GM23338 (cell line): ENCODE measurements around the gene SMCO3. TPM values are rescaled to one million over a fixed set of nuclear protein-coding genes. Genes with fewer than 3 reads are reported as not detected.

Experiments
- ATAC-seq: fragments of 200-7000 bp; cut with Tn5 transposase; 3 replicates; pipeline ENCODE4 v1.9.1; 2020
- DNase-seq: peaks from one replicate; pipeline ENCODE4 v3.0.0-alpha.2; 2015; ENCODE audit warnings: low spot score
- H2AFZ ChIP-seq: fragments of 200-600 bp; sonication (generic); 2 replicates; pipeline ENCODE4 v1.8.0; 2016; ENCODE audit warnings: antibody characterized with exemption, mild to moderate bottlenecking, moderate library complexity
- H3F3A ChIP-seq: fragments of 200-600 bp; sonication (generic); replicated peaks from 2 replicates; pipeline ENCODE4 v1.8.0; 2017; ENCODE audit warnings: antibody characterized with exemption, mixed run types, low read depth
- H3K27ac ChIP-seq: fragments of 200-600 bp; sonication (generic); 2 replicates; pipeline ENCODE4 v1.6.1; 2016; ENCODE audit warnings: low read depth
- H3K27me3 ChIP-seq: fragments of 200-600 bp; sonication (generic); 2 replicates; pipeline ENCODE4 v1.8.0; 2016; ENCODE audit warnings: mild to moderate bottlenecking, mixed run types, moderate library complexity; ENCODE audit not compliant: insufficient read depth
- H3K36me3 ChIP-seq: fragments of 200-600 bp; sonication (generic); 2 replicates; pipeline ENCODE4 v1.8.0; 2016; ENCODE audit warnings: mild to moderate bottlenecking; ENCODE audit not compliant: insufficient read depth
- H3K4me1 ChIP-seq: fragments of 200-600 bp; sonication (generic); 2 replicates; pipeline ENCODE4 v1.8.0; 2016; ENCODE audit warnings: mild to moderate bottlenecking, moderate library complexity; ENCODE audit not compliant: insufficient read depth
- H3K4me2 ChIP-seq: fragments of 200-600 bp; sonication (generic); 2 replicates; pipeline ENCODE4 v1.7.1; 2017; ENCODE audit warnings: mixed run types
- H3K4me3 ChIP-seq: fragments of 200-600 bp; sonication (generic); 2 replicates; pipeline ENCODE4 v1.6.1; 2016; ENCODE audit warnings: mixed run types
- H3K79me2 ChIP-seq: fragments of 200-600 bp; sonication (generic); replicated peaks from 2 replicates; pipeline ENCODE4 v1.8.0; 2017; ENCODE audit warnings: mild to moderate bottlenecking; ENCODE audit not compliant: insufficient read depth
- H3K9me2 ChIP-seq: fragments of 200-600 bp; sonication (generic); 2 replicates; pipeline ENCODE4 v1.8.0; 2017; ENCODE audit not compliant: insufficient read depth
- H4K20me1 ChIP-seq: fragments of 200-600 bp; sonication (generic); replicated peaks from 2 replicates; pipeline ENCODE4 v1.8.0; 2017; ENCODE audit warnings: mild to moderate bottlenecking; ENCODE audit not compliant: insufficient read depth
- H3K27ac Mint-ChIP-seq: 2 replicates; pipeline ENCODE4 v1.8.0; 2020; ENCODE audit warnings: inconsistent platforms, mild to moderate bottlenecking, moderate library complexity, mixed read lengths
- H3K27me3 Mint-ChIP-seq: 3 replicates; pipeline ENCODE4 v1.8.0; 2022; ENCODE audit warnings: low read depth, mild to moderate bottlenecking, moderate library complexity, mixed read lengths, inconsistent platforms; ENCODE audit not compliant: insufficient read depth, poor library complexity
- H3K36me3 Mint-ChIP-seq: 3 replicates; pipeline ENCODE4 v1.8.0; 2021; ENCODE audit warnings: low read depth, mild to moderate bottlenecking, inconsistent platforms, moderate library complexity, mixed read lengths
- H3K4me1 Mint-ChIP-seq: 3 replicates; pipeline ENCODE4 v1.8.0; 2020; ENCODE audit warnings: mild to moderate bottlenecking, inconsistent platforms, mixed read lengths
- H3K4me3 Mint-ChIP-seq: 3 replicates; pipeline ENCODE4 v1.8.0; 2021; ENCODE audit warnings: moderate library complexity, mild to moderate bottlenecking, inconsistent platforms, mixed read lengths
- H3K9me3 Mint-ChIP-seq: 3 replicates; pipeline ENCODE4 v1.8.0; 2020; ENCODE audit warnings: moderate library complexity, mild to moderate bottlenecking, inconsistent platforms, mixed read lengths
- CTCF ChIP-seq, 2 experiments: fragments of 200-600 bp in 1 of 2; sonication (generic) in 1 of 2; conservative IDR thresholded peaks; 2 replicates each; pipeline versions ENCODE4 v1.5.1 to v1.6.1; 2016 to 2017; ENCODE audit warnings: antibody characterized with exemption in 2 of 2, low read depth in 2 of 2, mild to moderate bottlenecking in 2 of 2, moderate library complexity in 1 of 2
- ETS1 ChIP-seq: IDR thresholded peaks from 2 replicates; pipeline ENCODE4 v1.6.1; 2016; ENCODE audit warnings: antibody characterized with exemption
- EZH2 ChIP-seq: fragments of 200-600 bp; sonication (generic); IDR thresholded peaks from one replicate; pipeline ENCODE4 v1.8.0; 2017; ENCODE audit warnings: antibody characterized with exemption, mild to moderate bottlenecking, low read depth; ENCODE audit not compliant: unreplicated experiment
- EZH2phosphoT487 ChIP-seq: fragments of 200-600 bp; sonication (generic); IDR thresholded peaks from one replicate; pipeline ENCODE4 v1.8.1; 2018; ENCODE audit warnings: antibody characterized with exemption; ENCODE audit not compliant: unreplicated experiment
- JUNB ChIP-seq: IDR thresholded peaks from one replicate; pipeline ENCODE4 v1.6.1; 2016; ENCODE audit warnings: antibody characterized with exemption; ENCODE audit not compliant: unreplicated experiment
- POLR2AphosphoS5 ChIP-seq: IDR thresholded peaks from 2 replicates; pipeline ENCODE4 v1.6.1; 2016; ENCODE audit warnings: antibody characterized with exemption, low read depth
- REST ChIP-seq: IDR thresholded peaks from one replicate; pipeline ENCODE4 v1.6.1; 2018; ENCODE audit warnings: antibody characterized with exemption; ENCODE audit not compliant: unreplicated experiment
- STAT1 ChIP-seq: IDR thresholded peaks from one replicate; pipeline ENCODE4 v1.6.1; 2016; ENCODE audit warnings: antibody characterized with exemption; ENCODE audit not compliant: unreplicated experiment
- ZNF114 ChIP-seq: fragments of 250-450 bp; sonication (Bioruptor Pico); IDR thresholded peaks from 2 replicates; pipeline ENCODE4 v1.5.0; 2020; ENCODE audit warnings: mild to moderate bottlenecking, moderate library complexity
- ZNF331 ChIP-seq: fragments of 250-450 bp; sonication (Bioruptor Pico); IDR thresholded peaks from 2 replicates; pipeline ENCODE4 v1.5.0; 2020; ENCODE audit warnings: low read depth, mild to moderate bottlenecking, moderate library complexity
- polyA plus RNA-seq: library from polyadenylated mRNA; unstranded; fragments of >200 nt; fragmentation: Nextera tagmentation; extraction: Ambion mirVana; gene quantifications from 2 replicates; pipeline ENCODE4 v1.2.1, GENCODE V29; 2016
- total RNA-seq: library from RNA; depleted of rRNA; stranded (reverse); fragments of >200 nt; shearing (Covaris generic); gene quantifications from 2 replicates; pipeline ENCODE4 v1.2.3, GENCODE V29; 2014

Gene SMCO3
- total and polyA plus RNA-seq, 2 experiments from 2014 or later, result 0.13 TPM; not detected in 1

- no peak for ATAC-seq
- no peak overlapping the region for H3K27ac Mint-ChIP-seq
- H3K27ac ChIP-seq, result no peak overlapping the region
- no peak overlapping the region for H2AFZ ChIP-seq
- peak overlapping the region; percentile 77; the same call in 1 of the 2 replicates for H3K4me2 ChIP-seq
- no peaks in the 10 kb centered on the region for H3F3A ChIP-seq
- peaks cover 5% of the 10 kb centered on the region; the same call in 1 of the 2 replicates for H4K20me1 ChIP-seq
- H3K36me3 ChIP-seq, result no peaks in the 10 kb centered on the region
- H3K9me3 Mint-ChIP-seq, result no peaks in the 10 kb centered on the region
- no peaks in the 10 kb centered on the region for H3K27me3 ChIP-seq
- no peaks in the 10 kb centered on the region for H3K9me2 ChIP-seq
- peaks cover 9% of the 10 kb centered on the region for H3K79me2 ChIP-seq
- DNase-seq, result no peak
- peak overlapping the region; percentile 98 for H3K4me3 Mint-ChIP-seq
- H3K4me3 ChIP-seq, result peak overlapping the region; percentile 73; the same call in 1 of the 2 replicates
- peaks cover 37% of the 10 kb centered on the region for H3K4me1 Mint-ChIP-seq
- no peak for TF ChIP-seq JUNB
- no peak for TF ChIP-seq ETS1
- TF ChIP-seq CTCF (conservative IDR thresholded peaks at IDR 0.05; ENCODE audit: low read depth in 2 of 2), result peak in 1 of 2 experiments; percentile 32; a peak in 2 of 4 replicates
- TF ChIP-seq STAT1, result no peak
- H3K27me3 Mint-ChIP-seq, result peaks cover 18% of the 10 kb centered on the region
- no peaks in the 10 kb centered on the region for H3K36me3 Mint-ChIP-seq
- peaks cover 28% of the 10 kb centered on the region for H3K4me1 ChIP-seq
Observed at GRCh38 chr12:14776236-14776961, 37.6 kb downstream of the SMCO3 start.

GRCh38 chr12:14775636-14775980 is 38.4 kb downstream of the SMCO3 start:
- H3K27ac ChIP-seq, result no peak overlapping the region
- no peaks in the 10 kb centered on the region for H3K9me2 ChIP-seq
- H3K4me3 Mint-ChIP-seq, result peak overlapping the region; percentile 98
- TF ChIP-seq ZNF331 (CRISPR knock-in tag) (no peak), POLR2AphosphoS5 (no peak), STAT1 (no peak), REST (no peak), EZH2phosphoT487 (no peak), ZNF114 (no peak), CTCF (conservative IDR thresholded peaks at IDR 0.05; ENCODE audit: low read depth in 2 of 2) (no peak), EZH2 (no peak), ETS1 (no peak)

More at GRCh38 chr12:14775636-14775980, 38.4 kb downstream of the SMCO3 start:
- Mint-ChIP-seq H3K9me3 (peaks cover 3% of the 10 kb centered on the region; the same call in 2 of the 3 replicates), H3K4me1 (peaks cover 37% of the 10 kb centered on the region), H3K27me3 (peaks cover 24% of the 10 kb centered on the region), H3K27ac (no peak overlapping the region), H3K36me3 (peaks cover 4% of the 10 kb centered on the region; the same call in 2 of the 3 replicates)
- peaks cover 5% of the 10 kb centered on the region; the same call in 1 of the 2 replicates for H4K20me1 ChIP-seq
- H3K79me2 ChIP-seq, result peaks cover 11% of the 10 kb centered on the region
- H2AFZ ChIP-seq, result no peak overlapping the region
- no peaks in the 10 kb centered on the region for H3K36me3 ChIP-seq
- peaks cover 28% of the 10 kb centered on the region for H3K4me1 ChIP-seq
- H3K4me2 ChIP-seq, result peak overlapping the region; percentile 77
- ATAC-seq, result no peak
- H3K4me3 ChIP-seq, result peak overlapping the region; percentile 73
- no peaks in the 10 kb centered on the region for H3F3A ChIP-seq
- no peak for DNase-seq
- H3K27me3 ChIP-seq, result no peaks in the 10 kb centered on the region
